Vagina (tissue), 2 donors: Measurements from ENCODE around the gene ABAT. TPM values are rescaled to one million over a fixed set of nuclear protein-coding genes. Genes with fewer than 3 reads are reported as not detected.
"Not testable (repeated sequence)": the region's sequence is repeated elsewhere in the genome, so short reads cannot be mapped to it uniquely, and the experiment has no call there.

Source experiments
- DNase-seq, 2 donors: peaks; one replicate each; pipeline ENCODE4 v3.0.0-alpha.2; 2017; ENCODE audit errors: extremely low spot score in 2 of 2
- H3K27ac ChIP-seq: fragments of 200-600 bp; sonication (generic); one replicate; pipeline ENCODE4 v1.5.1; 2019
- H3K27me3 ChIP-seq: fragments of 200-600 bp; sonication (generic); one replicate; pipeline ENCODE4 v1.5.1; 2019
- H3K36me3 ChIP-seq, 2 donors: fragments of 200-600 bp; sonication (generic); one replicate each; pipeline ENCODE4 v1.5.1; 2017 to 2019
- H3K4me1 ChIP-seq: fragments of 200-600 bp; sonication (generic); one replicate; pipeline ENCODE4 v1.5.1; 2019
- H3K4me3 ChIP-seq, 2 donors: fragments of 200-600 bp; sonication (generic); 1 replicate in 1 of 2; 2 replicates in 1 of 2; pipeline ENCODE4 v1.5.1; 2016 to 2019
- H3K9me3 ChIP-seq: fragments of 200-600 bp; sonication (generic); one replicate; pipeline ENCODE4 v1.5.1; 2019
- CTCF ChIP-seq, 3 experiments: fragments of 450-650 bp in 2 of 3; fragments of 200-600 bp in 1 of 3; sonication (generic) in 1 of 3; IDR thresholded peaks; one replicate each; pipeline ENCODE4 v1.5.1; 2017 to 2019; ENCODE audit warnings: antibody characterized with exemption in 3 of 3, mild to moderate bottlenecking in 2 of 3, moderate library complexity in 2 of 3
- POLR2A ChIP-seq, 2 donors: fragments of 450-650 bp; IDR thresholded peaks; one replicate each; pipeline ENCODE4 v1.6.1; 2017; ENCODE audit warnings: antibody characterized with exemption in 2 of 2, mild to moderate bottlenecking in 2 of 2, moderate library complexity in 2 of 2
- POLR2AphosphoS5 ChIP-seq, 2 donors: sonication (generic); formaldehyde crosslinking; IDR thresholded peaks; one replicate each; pipeline ENCODE4 v1.9.0; 2017; ENCODE audit warnings: antibody characterized with exemption in 2 of 2, mild to moderate bottlenecking in 2 of 2, low read depth in 1 of 2; ENCODE audit not compliant: insufficient read depth in 1 of 2
- intact Hi-C: fragments of 100-400 bp; cut with DNase I; formaldehyde crosslinking; loops from one replicate; pipeline ENCODE4 v1.15.1; 2023
- total RNA-seq: library from RNA; depleted of rRNA; stranded (reverse); fragments of >200 nt; gene quantifications from one replicate; pipeline ENCODE4 v1.2.3, GENCODE V29; 2016

The ABAT gene
- total RNA-seq, 1 donor from 2014 or later, result 3.9 TPM

GRCh38 chr16:8781797-8782196, 107.4 kb downstream of the ABAT start:
- Histone ChIP-seq H3K4me3 (no peak overlapping the region), H3K27me3 (no peaks in the 10 kb centered on the region), H3K4me1 (no peaks in the 10 kb centered on the region), H3K9me3 (no peaks in the 10 kb centered on the region), H3K27ac (no peak overlapping the region), H3K36me3 (no peaks in the 10 kb centered on the region)
- no peak for DNase-seq
- intact Hi-C loops, result no loop called here
- no peak for TF ChIP-seq POLR2A (IDR thresholded peaks at IDR 0.05)
- no peak for TF ChIP-seq CTCF (IDR thresholded peaks at IDR 0.05)

GRCh38 chr16:8782673-8783072, 108.3 kb downstream of the ABAT start:
- TF ChIP-seq POLR2AphosphoS5 (IDR thresholded peaks at IDR 0.05; ENCODE audit: insufficient read depth in 1 of 2, low read depth in 1 of 2), result no peak
- TF ChIP-seq POLR2A (IDR thresholded peaks at IDR 0.05), result no peak
- no peak for TF ChIP-seq CTCF (IDR thresholded peaks at IDR 0.05)
- intact Hi-C loops, result no loop called here
- H3K9me3 ChIP-seq, result no peaks in the 10 kb centered on the region
- no peaks in the 10 kb centered on the region for H3K4me1 ChIP-seq
- H3K27ac ChIP-seq, result no peak overlapping the region
- no peaks in the 10 kb centered on the region for H3K27me3 ChIP-seq
- H3K36me3 ChIP-seq, result no peaks in the 10 kb centered on the region
- H3K4me3 ChIP-seq, result no peak overlapping the region
- no peak for DNase-seq

GRCh38 chr16:8785408-8785807, 111.0 kb downstream of the ABAT start:
- no peak for DNase-seq
- intact Hi-C loops, result no loop called here
- Histone ChIP-seq H3K27ac (no peak overlapping the region), H3K27me3 (no peaks in the 10 kb centered on the region), H3K4me3 (no peak overlapping the region), H3K9me3 (no peaks in the 10 kb centered on the region), H3K4me1 (no peaks in the 10 kb centered on the region), H3K36me3 (no peaks in the 10 kb centered on the region)
- TF ChIP-seq POLR2AphosphoS5 (IDR thresholded peaks at IDR 0.05; ENCODE audit: insufficient read depth in 1 of 2, low read depth in 1 of 2) (no peak), POLR2A (IDR thresholded peaks at IDR 0.05) (no peak), CTCF (IDR thresholded peaks at IDR 0.05) (no peak)

GRCh38 chr16:8786316-8786715, 111.9 kb downstream of the ABAT start:
- H3K4me1 ChIP-seq, DNase-seq, H3K9me3 ChIP-seq, H3K27ac ChIP-seq, H3K27me3 ChIP-seq, H3K36me3 ChIP-seq, intact Hi-C loops, H3K4me3 ChIP-seq: not testable (repeated sequence)

GRCh38 chr16:8788578-8789172, 114.3 kb downstream of the ABAT start:
- Histone ChIP-seq H3K27me3 (no peaks in the 10 kb centered on the region), H3K4me1 (no peaks in the 10 kb centered on the region), H3K9me3 (no peaks in the 10 kb centered on the region), H3K4me3 (no peak overlapping the region), H3K27ac (no peak overlapping the region), H3K36me3 (no peaks in the 10 kb centered on the region)
- intact Hi-C loops, result no loop called here
- no peak for DNase-seq
- TF ChIP-seq CTCF (IDR thresholded peaks at IDR 0.05), result no peak
- no peak for TF ChIP-seq POLR2AphosphoS5 (IDR thresholded peaks at IDR 0.05; ENCODE audit: insufficient read depth in 1 of 2, low read depth in 1 of 2)
- TF ChIP-seq POLR2A (IDR thresholded peaks at IDR 0.05), result no peak
